HepG2 (cell line): ENCODE measurements around the gene NUDT2. TPM values are rescaled to one million over a fixed set of nuclear protein-coding genes. Genes with fewer than 3 reads are reported as not detected.

Experiments
- DZIP1 ChIP-seq: sonication (generic); formaldehyde crosslinking; IDR thresholded peaks from 2 replicates; pipeline ENCODE4 v1.5.0; 2020; ENCODE audit warnings: mild to moderate bottlenecking, missing genetic modification reagents
- EP300 ChIP-seq, 3 experiments: sonication (generic) in 1 of 3; formaldehyde crosslinking in 1 of 3; IDR thresholded peaks; 2 replicates each; pipeline versions ENCODE4 v1.5.1 to v1.6.1; 2011 to 2020; ENCODE audit warnings: low read depth in 2 of 3, low read length in 2 of 3, borderline replicate concordance in 1 of 3, improper control_type of control experiment in 1 of 3, mild to moderate bottlenecking in 1 of 3, missing genetic modification reagents in 1 of 3, moderate library complexity in 1 of 3
- FOXK2 ChIP-seq: fragments of 450-650 bp; IDR thresholded peaks from 2 replicates; pipeline ENCODE4 v1.6.1; 2016
- GATAD1 ChIP-seq: IDR thresholded peaks from 2 replicates; pipeline ENCODE4 v1.6.1; 2016; ENCODE audit warnings: missing genetic modification reagents, missing compliant biosample characterization
- GRHL1 ChIP-seq: sonication (generic); formaldehyde crosslinking; conservative IDR thresholded peaks from 2 replicates; pipeline ENCODE4 v1.8.0; 2022; ENCODE audit warnings: missing genetic modification reagents
- JDP2 ChIP-seq: sonication (generic); formaldehyde crosslinking; IDR thresholded peaks from 2 replicates; pipeline ENCODE4 v1.8.1; 2022; ENCODE audit warnings: missing genetic modification reagents, borderline replicate concordance
- JUN ChIP-seq: sonication (generic); formaldehyde crosslinking; IDR thresholded peaks from 2 replicates; pipeline ENCODE4 v1.4.0; 2020; ENCODE audit warnings: mild to moderate bottlenecking, missing genetic modification reagents
- NFKBIZ ChIP-seq: IDR thresholded peaks from 2 replicates; pipeline ENCODE4 v1.6.1; 2018; ENCODE audit warnings: missing genetic modification reagents, missing compliant biosample characterization
- NR1H2 ChIP-seq: sonication (generic); formaldehyde crosslinking; IDR thresholded peaks from 2 replicates; pipeline ENCODE4 v1.8.1; 2022; ENCODE audit warnings: low read depth, missing genetic modification reagents, borderline replicate concordance
- RXRA ChIP-seq: sonication (generic); formaldehyde crosslinking; IDR thresholded peaks from 2 replicates; pipeline ENCODE4 v1.5.1; 2020; ENCODE audit warnings: missing genetic modification reagents
- SAP130 ChIP-seq: IDR thresholded peaks from 2 replicates; pipeline ENCODE4 v1.6.1; 2016; ENCODE audit warnings: low read depth
- SNRNP70 ChIP-seq: fragments of 200-400 bp; formaldehyde crosslinking; IDR thresholded peaks from 2 replicates; pipeline ENCODE4 v1.6.1; 2017; ENCODE audit warnings: mild to moderate bottlenecking, low read depth, low read length, moderate library complexity
- ZEB1 ChIP-seq: IDR thresholded peaks from 2 replicates; pipeline ENCODE4 v1.6.1; 2012; ENCODE audit warnings: mild to moderate bottlenecking, low read depth, inconsistent platforms; ENCODE audit not compliant: insufficient replicate concordance
- ZFP1 ChIP-seq: IDR thresholded peaks from 2 replicates; pipeline ENCODE4 v1.6.1; 2016
- ZMYM4 ChIP-seq: sonication (generic); formaldehyde crosslinking; IDR thresholded peaks from 2 replicates; pipeline ENCODE4 v1.8.1; 2023; ENCODE audit warnings: mild to moderate bottlenecking, missing genetic modification reagents
- ZNF318 ChIP-seq: sonication (generic); formaldehyde crosslinking; IDR thresholded peaks from 2 replicates; pipeline ENCODE4 v1.4.0; 2020; ENCODE audit warnings: mild to moderate bottlenecking, missing genetic modification reagents
- ZSCAN31 ChIP-seq: sonication (generic); formaldehyde crosslinking; IDR thresholded peaks from 2 replicates; pipeline ENCODE4 v1.5.0; 2020; ENCODE audit warnings: low read depth, mild to moderate bottlenecking, missing genetic modification reagents
- polyA plus RNA-seq, 8 experiments: library from polyadenylated mRNA; depleted of rRNA in 3 of 8; stranded (reverse) in 7 of 8; unstranded in 1 of 8; fragments of >200 nt; fragmentation: Illumina TruSeq in 4 of 8; extraction: Trizol in 4 of 8; gene quantifications; 2 replicates each; pipeline versions ENCODE4 v1.2.1 to v1.2.3, GENCODE V29; 2011 to 2016; ENCODE audit warnings: low read depth in 4 of 8, missing spikeins in 1 of 8, mixed read lengths in 1 of 8; ENCODE audit not compliant: insufficient read depth in 1 of 8
- total RNA-seq, 5 experiments: library from RNA; depleted of rRNA; stranded (reverse); fragments of >200 nt; fragmentation: Illumina TruSeq; extraction: Trizol; gene quantifications; 2 replicates each; pipeline ENCODE4 v1.2.3, GENCODE V29; 2016; ENCODE audit warnings: low read depth in 1 of 5

The NUDT2 gene
- total and polyA plus RNA-seq, 2 of the 13 experiments (the other 11 are each of a cell fraction or from before 2014, with no cell fraction given): 19.9 to 24.6 TPM

GRCh38 chr9:34374905-34375552, 45.7 kb downstream of the NUDT2 start (continued):
- TF ChIP-seq FOXK2 (peak; percentile 61; the same call in 1 of the 2 replicates), ZFP1 (CRISPR knock-in tag) (no peak), ZNF318 (CRISPR knock-in tag) (0 out of 2 replicates have a peak, but pooled peaks have one; percentile 23), SNRNP70 (no peak), ZSCAN31 (CRISPR knock-in tag) (0 out of 2 replicates have a peak, but pooled peaks have one; percentile 61), NR1H2 (CRISPR knock-in tag) (no peak), RXRA (CRISPR knock-in tag) (peak; percentile 59), JUN (no peak), ZMYM4 (peak; percentile 59; the same call in 1 of the 2 replicates), EP300 (IDR thresholded peaks at IDR 0.05; ENCODE audit: low read depth in 2 of 2, low read length in 2 of 2) (peak in 1 of 2 experiments; percentile 52; a peak in 1 of 4 replicates), EP300 (CRISPR knock-in tag; IDR thresholded peaks at IDR 0.05; ENCODE audit: borderline replicate concordance) (peak; percentile 38; the same call in 1 of the 2 replicates), JDP2 (no peak), ZEB1 (no peak), NFKBIZ (no peak), SAP130 (CRISPR knock-in tag) (peak; percentile 86), DZIP1 (CRISPR knock-in tag) (no peak), GATAD1 (CRISPR knock-in tag) (peak; percentile 52; the same call in 1 of the 2 replicates), GRHL1 (CRISPR knock-in tag) (no peak)
